Skin of body (tissue), 2 donors: Measurements from ENCODE around the gene HENMT1. TPM values are rescaled to one million over a fixed set of nuclear protein-coding genes. Genes with fewer than 3 reads are reported as not detected.

Source experiments
- DNase-seq: peaks from one replicate; lab custom pipeline; 2025; lab: John Stamatoyannopoulos, UW
- total RNA-seq: library from RNA; depleted of rRNA; stranded (reverse); fragments of >200 nt; gene quantifications from one replicate; pipeline ENCODE4 v1.2.3, GENCODE V29; 2014

Gene HENMT1
- total RNA-seq, 1 donor from 2014 or later: 7.3 TPM

DNA sequence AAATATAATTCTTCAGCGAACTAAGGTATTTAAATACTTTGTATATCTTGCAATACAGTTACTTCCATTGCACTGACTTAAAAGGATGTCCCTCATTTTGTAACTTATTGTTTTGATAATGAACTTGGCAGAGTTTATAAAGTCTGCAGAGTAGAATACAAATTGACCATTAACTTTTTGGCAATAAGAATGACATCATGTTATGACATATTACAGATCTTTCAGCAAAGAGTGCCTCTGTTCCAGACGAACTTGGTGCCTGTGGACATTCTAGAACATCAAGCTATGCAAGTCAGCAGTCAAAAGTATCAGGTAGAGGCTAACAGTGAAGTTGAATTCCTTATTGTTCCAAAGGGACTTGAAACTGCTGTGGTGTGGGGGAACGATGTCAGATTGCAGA, 32.9 kb downstream of the HENMT1 start:
- no peak for DNase-seq

DNA sequence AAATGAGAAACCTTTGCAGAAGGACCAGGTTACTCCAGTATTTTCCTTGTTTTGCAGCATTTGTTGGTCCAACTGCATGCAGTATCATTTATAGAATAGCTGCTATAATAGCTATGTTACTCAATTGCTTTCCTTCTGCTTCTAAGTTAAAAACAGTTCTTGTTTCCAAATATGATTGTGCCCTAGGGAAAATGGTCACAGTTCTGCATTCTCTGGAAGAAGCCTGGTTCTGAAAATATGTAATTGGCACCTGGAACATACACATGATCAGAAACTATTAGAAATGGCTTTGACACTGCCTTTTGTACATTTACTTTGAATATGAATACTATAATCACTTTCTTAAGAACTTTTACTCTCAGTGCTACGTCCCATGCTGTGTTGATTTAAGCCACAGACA, 33.6 kb downstream of the HENMT1 start:
- no peak for DNase-seq

DNA sequence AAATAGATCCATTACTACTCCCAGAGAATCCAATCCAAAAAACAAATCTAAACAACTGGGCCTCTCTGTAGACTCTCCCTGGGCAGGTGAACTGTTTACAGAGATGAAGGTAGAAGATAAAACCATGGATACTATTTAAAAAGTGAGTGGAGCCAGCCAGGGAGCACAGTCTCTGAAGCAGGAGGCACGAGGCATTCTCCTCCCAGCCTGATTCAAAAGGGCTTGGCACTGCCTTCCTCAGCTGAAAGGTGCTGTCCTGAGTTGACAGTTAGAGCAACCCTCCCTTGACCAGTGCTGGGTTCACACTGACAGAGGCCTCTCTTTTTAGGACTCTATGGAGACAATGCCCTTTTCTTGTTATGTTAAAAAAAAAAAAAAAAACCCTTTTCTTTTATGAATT, 36.8 kb downstream of the HENMT1 start:
- no peak for DNase-seq

DNA sequence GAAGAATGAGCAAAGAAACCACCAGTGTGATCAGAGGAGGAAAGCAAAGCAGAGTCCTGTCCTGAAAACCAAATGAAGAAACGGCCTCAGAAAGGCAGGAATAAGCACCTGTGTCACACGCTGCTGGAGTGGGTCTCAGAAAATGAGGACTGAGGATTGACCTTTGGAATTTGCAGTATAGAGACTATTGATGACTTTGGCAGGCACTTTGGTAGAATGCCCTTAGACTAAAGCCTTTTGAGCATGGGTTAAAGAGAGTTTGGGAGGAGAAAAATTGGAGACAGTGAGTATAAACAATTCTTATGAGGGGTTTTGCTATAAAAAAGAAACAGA, 43.2 kb downstream of the HENMT1 start:
- DNase-seq: no peak

DNA sequence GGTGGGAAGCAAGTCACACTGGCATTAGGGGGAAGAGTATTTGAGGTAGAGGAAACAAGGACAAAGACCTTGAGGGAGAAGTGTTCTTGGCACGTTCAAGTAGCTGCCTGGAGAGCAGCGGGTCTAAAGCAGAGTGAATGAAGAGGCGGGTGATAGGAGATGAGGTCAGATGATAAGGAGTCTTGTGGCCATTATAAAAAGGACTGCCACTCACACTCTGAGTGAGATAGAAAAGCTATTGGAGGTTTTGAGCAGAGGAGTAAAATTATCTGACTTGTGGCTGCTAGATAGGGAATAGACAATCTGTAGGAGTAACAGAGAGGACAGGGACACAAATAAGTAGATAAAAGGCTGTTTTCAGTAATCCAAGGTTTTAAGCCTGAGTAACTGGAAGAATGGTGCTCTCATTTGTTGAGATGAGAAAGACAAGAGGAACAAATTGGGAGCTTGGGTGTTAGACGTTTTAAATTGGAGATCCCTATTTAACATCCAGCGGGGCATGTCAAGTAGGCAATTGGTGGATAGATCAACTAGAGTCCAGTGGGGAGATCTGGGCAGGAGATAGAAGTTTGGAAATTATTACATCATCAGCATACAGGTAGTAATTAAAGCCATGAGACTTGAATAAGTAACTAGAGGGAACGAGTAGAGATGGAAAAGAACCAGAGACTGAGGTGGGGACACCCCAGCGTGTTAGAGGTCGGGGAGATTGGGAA, 43.7 kb downstream of the HENMT1 start:
- no peak for DNase-seq

DNA sequence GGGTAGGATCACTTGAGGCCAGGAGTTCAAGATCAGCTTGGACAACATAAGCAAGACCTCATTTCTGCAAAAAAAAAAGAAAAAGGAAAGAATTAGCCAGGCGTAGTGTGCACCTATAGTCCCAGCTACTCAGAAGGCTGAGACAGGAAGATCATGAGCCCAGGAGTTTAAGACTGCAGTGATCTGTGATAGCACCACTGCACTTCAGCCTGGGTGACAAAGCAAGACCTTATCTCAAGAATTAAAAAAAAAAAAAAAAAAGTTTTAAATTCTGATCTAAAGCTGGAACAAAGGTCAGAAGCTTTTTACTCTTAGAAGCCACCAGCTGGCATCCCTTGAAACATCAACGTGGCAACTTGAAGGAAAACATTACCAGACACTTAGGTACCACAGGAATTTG, 45.3 kb downstream of the HENMT1 start:
- no peak for DNase-seq

DNA sequence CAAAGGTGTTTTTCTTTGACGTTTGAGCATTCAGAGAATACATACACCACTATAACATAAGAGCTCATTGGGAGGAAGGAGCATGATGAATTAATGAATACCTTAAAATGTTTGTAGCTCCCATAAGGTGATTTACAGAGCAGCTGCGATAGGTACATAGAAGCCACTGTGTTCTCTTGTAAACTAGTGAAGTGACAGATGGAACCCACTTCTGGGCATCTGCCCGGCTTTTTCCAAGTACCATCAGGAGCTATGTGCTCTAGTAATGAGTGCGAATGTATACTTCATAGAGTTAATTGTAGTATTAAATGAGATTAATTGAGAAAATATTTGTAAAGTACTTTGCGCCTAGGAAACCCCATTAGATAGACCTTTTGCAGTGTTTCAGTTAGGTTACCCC, 48.4 kb downstream of the HENMT1 start:
- DNase-seq: no peak

DNA sequence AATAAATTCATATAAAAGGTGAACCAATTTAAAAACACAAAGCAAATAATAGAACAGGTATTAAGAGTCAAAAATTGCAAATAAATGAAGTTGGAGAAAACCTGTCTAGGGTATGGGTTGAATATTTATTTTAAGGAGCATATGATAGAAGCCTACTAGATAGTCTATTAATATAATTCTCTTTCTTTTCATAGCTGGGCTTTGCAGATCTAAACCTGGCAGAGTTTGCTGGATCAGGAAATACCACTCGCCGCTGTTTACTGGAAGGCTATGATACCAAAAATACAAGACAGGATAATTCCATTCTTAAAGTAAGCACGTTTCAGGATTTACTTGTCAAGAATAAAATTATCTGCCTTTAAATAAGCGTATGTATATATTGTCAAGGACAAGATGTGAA, 48.9 kb downstream of the HENMT1 start:
- no peak for DNase-seq

DNA sequence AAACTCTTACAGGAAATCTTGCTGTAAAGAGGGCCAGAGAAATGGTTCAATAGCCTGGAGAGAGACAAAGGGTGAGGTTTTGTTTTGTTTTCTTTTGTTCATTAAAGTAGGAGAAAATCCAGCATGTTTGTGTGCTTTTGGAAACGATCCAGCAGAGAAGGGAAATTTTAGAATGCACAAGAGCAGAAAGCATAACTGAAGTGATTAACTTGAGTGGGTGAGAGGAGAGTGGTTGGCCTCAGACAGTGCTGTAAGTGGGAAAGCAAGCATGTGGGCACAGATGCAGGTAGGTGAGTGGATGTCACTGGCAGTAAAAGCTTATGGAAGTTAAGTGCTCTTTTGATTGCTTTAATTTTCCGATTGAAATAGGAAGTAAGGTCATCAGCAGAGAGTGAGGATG, 50.8 kb downstream of the HENMT1 start:
- DNase-seq: no peak

DNA sequence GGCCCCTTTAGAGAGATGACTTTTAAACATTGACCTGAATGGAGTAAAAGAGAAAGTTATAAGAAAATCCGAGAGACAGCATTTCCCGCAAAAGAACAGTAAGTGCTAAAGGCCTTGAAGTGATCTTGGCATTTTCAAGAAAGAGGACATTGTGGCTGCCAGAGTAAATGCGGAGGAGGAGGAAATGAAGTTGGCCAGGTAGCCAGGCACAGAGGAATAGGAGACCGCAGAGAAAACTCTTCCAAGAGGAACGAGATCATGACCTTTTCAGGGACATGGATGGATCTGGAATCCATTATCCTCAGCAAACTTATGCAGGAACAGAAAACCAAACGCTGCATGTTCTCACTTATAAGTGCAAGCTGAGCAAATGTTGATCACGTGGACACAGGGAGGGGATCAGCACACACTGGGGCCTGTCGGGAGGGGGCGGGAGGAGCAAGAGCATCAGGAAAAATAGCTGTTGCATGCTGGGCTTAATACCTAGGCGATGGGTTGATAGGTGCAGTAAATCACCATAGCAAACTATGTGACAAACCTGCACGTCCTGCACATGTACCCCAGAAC, 51.3 kb downstream of the HENMT1 start:
- DNase-seq: peak; percentile 47

DNA sequence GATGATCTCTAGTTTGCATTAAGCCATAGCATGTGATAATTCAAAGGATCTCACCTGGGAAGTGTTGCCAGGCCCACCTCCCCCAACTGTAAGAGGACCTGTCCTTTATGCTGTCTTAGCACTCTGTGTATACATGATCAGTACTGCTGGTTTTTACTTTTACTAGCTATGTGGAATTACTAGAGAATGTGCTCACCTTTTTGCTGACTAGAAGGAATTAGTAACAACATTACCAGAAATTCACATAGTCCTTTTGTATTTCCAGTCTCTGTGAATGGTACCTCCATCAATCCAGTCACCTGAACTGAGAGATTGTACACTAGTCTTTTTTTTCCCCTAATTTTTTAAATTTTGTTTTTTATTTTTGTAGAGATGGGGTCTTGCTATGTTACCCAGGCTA, 54.4 kb downstream of the HENMT1 start:
- no peak for DNase-seq

DNA sequence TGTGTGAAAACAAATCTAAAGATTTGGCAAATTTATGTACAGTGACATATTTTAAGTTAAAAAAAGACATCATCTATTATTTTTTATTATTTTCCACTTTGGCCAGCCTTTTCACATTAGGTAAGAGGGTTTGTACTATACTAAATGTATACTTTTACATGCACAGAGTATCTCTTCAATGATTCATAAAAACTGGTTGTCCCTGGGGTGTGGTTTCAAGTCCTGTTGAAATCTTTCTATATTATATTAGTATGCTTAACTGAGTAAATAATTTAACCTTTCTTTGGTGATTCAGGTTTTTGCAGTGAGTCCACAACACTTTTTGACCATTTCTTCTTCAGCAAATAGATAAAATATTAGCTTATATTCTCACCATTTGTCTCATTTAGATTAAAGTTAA, 55.3 kb downstream of the HENMT1 start:
- DNase-seq: no peak

DNA sequence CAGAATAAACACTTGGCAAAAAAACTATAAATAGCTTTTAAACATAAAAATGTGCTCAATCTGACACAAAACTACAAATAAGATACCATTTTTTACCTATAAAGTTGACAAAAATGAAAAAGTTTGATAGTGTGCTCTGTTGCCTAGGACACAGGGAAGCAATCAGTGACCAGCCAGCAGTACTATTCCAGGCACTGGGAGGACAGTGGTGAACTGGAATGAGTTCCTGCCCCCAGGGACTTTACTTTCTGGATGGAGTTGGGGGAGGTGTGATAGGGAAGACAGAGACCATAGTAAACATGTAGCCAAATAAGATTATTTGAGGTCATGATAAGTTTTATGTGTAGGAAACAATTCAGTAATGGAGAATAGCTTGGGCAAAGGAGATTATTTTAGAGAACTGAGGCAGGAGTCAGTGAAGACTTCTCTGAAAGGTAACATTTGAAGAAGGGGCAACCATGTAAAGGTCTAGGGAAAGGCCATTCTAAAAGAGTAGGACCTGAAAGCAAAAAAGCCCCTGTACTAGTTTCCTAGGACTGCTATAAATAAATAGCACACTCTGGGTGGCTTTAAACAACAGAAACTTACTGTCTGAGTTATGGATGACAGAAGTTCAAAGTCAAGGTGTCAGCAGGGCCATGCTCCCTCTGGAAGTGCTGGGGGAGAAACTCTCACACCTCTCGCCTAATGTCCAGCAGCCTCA, 59.0 kb downstream of the HENMT1 start:
- DNase-seq: no peak

DNA sequence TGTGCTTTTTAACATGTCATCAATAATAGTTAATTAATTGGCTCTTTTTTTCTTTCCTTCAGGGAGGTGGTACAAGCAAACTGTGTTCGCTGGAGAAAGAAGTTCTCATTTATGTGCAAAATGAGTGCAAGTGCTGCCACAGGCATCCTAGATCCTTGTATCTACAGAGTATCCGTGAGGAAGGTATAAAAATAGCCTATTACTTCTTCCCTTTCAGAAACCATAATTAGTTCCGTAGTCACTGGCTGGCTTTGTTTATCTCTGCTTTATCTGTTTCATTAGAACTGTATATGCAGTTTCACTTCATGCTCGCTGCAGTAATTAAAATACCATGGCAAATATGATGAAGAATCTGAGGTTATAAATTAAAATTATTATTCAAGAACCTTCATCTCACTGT, 60.4 kb downstream of the HENMT1 start:
- DNase-seq: peak; percentile 33

DNA sequence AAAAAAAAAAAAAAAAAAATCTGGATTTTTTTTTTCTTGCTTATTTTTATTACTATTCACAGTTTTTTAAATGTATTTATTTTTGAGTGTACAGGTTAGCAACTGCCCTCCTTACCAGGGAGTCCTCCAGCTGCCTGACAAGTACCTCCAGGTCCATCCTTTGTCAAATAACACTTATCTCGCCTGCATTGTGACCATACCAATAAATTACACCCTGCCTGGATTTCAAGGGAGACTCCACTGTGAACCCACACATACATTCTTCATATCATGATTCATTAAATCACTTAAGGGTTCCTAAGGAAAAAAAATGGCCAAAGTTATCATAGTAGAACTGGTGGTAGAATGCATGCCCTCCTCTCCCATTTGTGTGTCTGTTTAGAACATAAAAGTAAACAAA, 62.6 kb downstream of the HENMT1 start:
- no peak for DNase-seq

Other genes starting within 250 kb of the HENMT1 start
- gene NBPF6, start 210.8 kb downstream of the HENMT1 start, total RNA-seq: not detected
- gene EEIG2, start 101.0 kb downstream of the HENMT1 start, total RNA-seq: 22.2 TPM
- gene PRPF38B, start 31.2 kb upstream of the HENMT1 start, total RNA-seq: 21.9 TPM
- gene FNDC7, start 51.8 kb upstream of the HENMT1 start, total RNA-seq: not detected
- gene STXBP3, start 85.6 kb upstream of the HENMT1 start, total RNA-seq: 61.5 TPM
- gene AKNAD1, start 196.0 kb upstream of the HENMT1 start, total RNA-seq: 0.20 TPM
- 56.2 TPM for gene GPSM2, start 215.9 kb upstream of the HENMT1 start, total RNA-seq